ENCODE measurements around the gene MED12L.

MED12L gene

GRCh38 chr3:151195826-151196225, 110.4 kb downstream of the MED12L start:
- CTCF ChIA-PET, result interaction anchor here (2.1 to 3.2 kb wide), 3 partner anchors 10 to 33 kb away, joined by 5 to 21 read pairs (median 11); no protein-coding TSS in a partner anchor
- POLR2A ChIA-PET, result no interaction called here
- DNase-seq (ENCODE audit: extremely low spot score), result no peak
- TF ChIP-seq, protein P1, sequence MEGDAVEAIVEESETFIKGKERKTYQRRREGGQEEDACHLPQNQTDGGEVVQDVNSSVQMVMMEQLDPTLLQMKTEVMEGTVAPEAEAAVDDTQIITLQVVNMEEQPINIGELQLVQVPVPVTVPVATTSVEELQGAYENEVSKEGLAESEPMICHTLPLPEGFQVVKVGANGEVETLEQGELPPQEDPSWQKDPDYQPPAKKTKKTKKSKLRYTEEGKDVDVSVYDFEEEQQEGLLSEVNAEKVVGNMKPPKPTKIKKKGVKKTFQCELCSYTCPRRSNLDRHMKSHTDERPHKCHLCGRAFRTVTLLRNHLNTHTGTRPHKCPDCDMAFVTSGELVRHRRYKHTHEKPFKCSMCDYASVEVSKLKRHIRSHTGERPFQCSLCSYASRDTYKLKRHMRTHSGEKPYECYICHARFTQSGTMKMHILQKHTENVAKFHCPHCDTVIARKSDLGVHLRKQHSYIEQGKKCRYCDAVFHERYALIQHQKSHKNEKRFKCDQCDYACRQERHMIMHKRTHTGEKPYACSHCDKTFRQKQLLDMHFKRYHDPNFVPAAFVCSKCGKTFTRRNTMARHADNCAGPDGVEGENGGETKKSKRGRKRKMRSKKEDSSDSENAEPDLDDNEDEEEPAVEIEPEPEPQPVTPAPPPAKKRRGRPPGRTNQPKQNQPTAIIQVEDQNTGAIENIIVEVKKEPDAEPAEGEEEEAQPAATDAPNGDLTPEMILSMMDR (IDR thresholded peaks at IDR 0.05; ENCODE audit: control extremely low read depth, extremely low read depth, low read depth, missing control alignments), result no peak

GRCh38 chr3:151196434-151196833, 111.0 kb downstream of the MED12L start:
- TF ChIP-seq, protein P1 (IDR thresholded peaks at IDR 0.05; ENCODE audit: control extremely low read depth, extremely low read depth, low read depth, missing control alignments), result no peak
- CTCF ChIA-PET, result interaction anchor here (1.0 to 3.2 kb wide), 4 partner anchors 11 to 33 kb away, joined by 3 to 21 read pairs (median 8); no protein-coding TSS in a partner anchor
- no peak for DNase-seq (ENCODE audit: extremely low spot score)
- POLR2A ChIA-PET, result no interaction called here

DNA sequence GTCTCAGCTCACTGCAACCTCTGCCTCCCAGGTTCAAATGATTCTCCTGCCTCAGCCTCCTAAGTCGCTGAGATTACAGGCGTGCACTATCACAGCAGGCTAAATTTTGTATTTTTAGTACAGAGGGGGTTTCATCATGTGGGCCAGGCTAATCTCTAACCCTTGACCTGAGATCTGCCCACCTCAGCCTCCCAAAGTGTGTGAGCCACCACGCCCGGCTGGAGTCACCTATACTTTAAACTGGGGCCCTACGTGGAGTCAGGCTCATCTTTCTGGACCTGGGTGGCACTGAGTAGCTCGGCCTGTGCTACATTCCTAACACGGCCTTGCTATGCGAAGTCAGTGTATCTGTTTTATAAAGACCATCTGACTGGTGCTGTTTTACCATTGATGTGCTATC, 111.8 kb downstream of the MED12L start:
- no peak for DNase-seq (ENCODE audit: extremely low spot score)
- ChIA-PET POLR2A (no interaction called here), CTCF (interaction anchor here (0.8 to 3.2 kb wide), 6 partner anchors 10 to 34 kb away, joined by 3 to 21 read pairs (median 4); no protein-coding TSS in a partner anchor)
- TF ChIP-seq, protein P1 (IDR thresholded peaks at IDR 0.05; ENCODE audit: control extremely low read depth, extremely low read depth, low read depth, missing control alignments), result no peak

- POLR2A ChIA-PET, result interaction anchor here (0.7 kb wide), 1 partner anchor 195 kb away, joined by 4 read pairs; no protein-coding TSS in a partner anchor
- TF ChIP-seq, protein P1 (IDR thresholded peaks at IDR 0.05; ENCODE audit: control extremely low read depth, extremely low read depth, low read depth, missing control alignments), result no peak
Observed at GRCh38 chr3:151197981-151198767, 112.7 kb downstream of the MED12L start.

GRCh38 chr3:151198849-151199248, 113.4 kb downstream of the MED12L start:
- DNase-seq (ENCODE audit: extremely low spot score), result no peak
- ChIA-PET CTCF (interaction anchor here (5.4 kb wide), 1 partner anchor 29 kb away, joined by 24 read pairs; no protein-coding TSS in a partner anchor), POLR2A (no interaction called here)

More at GRCh38 chr3:151197981-151198767, 112.7 kb downstream of the MED12L start:
- CTCF ChIA-PET, result interaction anchor here (0.7 to 5.4 kb wide), 5 partner anchors 9 to 83 kb away, joined by 3 to 24 read pairs (median 3); no protein-coding TSS in a partner anchor
- no peak for DNase-seq (ENCODE audit: extremely low spot score)

More at GRCh38 chr3:151198849-151199248, 113.4 kb downstream of the MED12L start:
- TF ChIP-seq, protein P1 (IDR thresholded peaks at IDR 0.05; ENCODE audit: control extremely low read depth, extremely low read depth, low read depth, missing control alignments), result no peak

Measured in GM10248 (cell line).